Putamen (tissue), 1 donor: Measurements from ENCODE around the gene ZNF546.
"Not testable (repeated sequence)": the region's sequence is repeated elsewhere in the genome, so short reads cannot be mapped to it uniquely, and the experiment has no call there.

ENCODE experiments used
- DNase-seq: peaks from one replicate; pipeline ENCODE4 v3.0.0-alpha.2; 2016; ENCODE audit warnings: low spot score

Gene ZNF546

DNA sequence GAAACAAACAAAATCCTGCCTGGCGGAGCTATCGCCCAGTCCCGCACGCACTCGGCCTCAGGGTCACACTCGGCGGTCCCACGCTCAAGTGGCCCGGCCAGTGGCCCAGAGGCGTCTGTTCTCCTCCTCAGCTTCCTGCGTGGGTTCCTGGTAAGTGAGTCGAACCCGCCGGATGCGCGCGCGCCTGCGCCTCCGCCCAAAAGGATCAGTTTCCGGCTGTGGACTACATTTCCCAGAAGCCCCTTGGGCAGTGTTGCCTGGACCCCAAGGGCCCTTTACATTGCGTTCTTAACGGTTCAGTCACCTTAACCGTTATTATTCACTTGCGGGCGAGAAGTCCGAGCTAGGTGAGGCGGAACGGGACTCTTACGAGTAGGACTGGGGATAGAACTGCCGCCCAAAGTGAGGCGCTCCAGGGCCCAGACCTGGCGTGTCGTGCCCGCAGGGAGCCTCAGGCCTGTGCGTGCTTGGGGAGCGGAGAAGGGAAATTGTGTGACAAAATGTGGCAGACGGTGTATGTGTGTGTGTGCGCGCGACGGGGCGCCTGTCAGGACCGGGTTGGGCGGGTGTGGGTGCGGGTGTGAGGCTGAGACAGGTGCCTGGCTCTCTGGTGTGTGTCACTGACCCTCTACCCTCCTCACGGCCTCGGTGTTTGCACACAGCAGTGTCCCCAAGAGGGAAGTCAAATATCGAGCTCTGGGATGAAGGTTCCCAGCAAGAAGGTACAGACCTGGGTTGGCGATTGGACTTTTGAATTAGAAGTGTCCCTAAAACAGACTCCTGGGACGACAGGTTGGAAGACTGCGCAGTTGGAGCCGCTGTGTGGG is at the start of gene ZNF546:
Gene ZNF546 (plus strand): TSS at position 250 of the 827 bp plus-strand sequence. CDS start 1,267 bp downstream, outside the sequence.
- DNase-seq: peak; percentile 91

DNA sequence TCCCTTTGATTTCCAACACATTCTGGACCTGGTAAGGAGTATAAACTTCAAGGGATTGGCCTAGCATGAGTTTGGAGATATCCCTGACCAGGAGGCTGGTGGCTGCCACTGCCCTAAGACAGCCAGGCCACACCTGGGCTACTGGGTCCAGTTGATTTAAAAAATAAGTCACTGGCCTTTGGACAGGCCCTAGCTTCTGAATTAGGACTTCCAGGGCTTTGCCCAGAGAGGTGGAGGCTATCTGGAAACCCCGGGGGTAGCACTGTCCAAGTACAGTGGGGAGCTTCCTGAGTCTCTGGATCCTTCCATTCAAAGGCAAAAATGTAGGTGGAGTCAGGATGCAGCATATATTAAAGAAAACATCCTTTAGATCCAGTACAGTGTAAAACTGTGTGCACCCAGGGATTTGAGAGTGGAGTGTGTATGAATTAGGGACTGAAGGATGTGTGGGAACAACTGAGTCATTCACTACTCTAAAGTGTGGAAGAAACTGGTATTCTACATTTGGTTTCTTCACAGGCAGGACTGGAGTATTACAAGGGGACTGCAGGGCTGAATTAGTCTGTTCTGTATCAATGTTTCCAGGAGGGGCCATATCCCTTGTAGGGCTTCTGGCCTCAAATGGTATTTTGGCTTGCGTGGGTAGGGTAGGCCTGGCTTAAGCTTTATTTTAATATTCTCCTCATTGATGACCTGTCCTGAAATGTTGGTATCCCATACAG is 47.7 kb upstream of the ZNF546 start:
- no peak for DNase-seq

DNA sequence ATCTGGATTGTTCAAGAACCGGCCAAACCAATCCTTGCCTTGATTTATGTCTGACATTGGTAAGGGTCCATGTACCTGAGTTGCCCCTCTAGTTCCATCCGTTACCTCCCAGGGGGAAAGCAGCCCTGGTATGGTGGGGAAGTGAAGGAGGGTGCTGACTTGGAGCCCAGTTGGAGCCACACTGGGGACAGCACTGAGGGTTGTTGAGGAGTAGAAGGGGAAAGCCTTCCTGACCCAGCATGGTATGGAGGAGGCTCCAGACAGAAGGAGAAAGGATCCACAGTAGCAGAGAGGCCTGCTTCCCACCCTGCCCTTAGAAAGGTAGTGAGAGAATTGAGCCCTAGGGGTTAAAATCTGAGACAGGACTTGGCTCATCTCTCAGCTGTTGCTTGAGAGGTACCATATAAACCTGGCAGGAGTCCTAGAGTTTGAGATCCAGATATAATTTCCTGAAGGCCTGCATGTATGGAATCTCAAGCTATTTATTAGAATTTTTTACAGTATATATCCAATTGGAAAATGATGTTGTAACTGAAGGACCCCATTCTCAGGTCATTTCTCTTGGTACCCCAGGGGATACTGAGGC is 45.7 kb upstream of the ZNF546 start:
- no peak for DNase-seq

DNA sequence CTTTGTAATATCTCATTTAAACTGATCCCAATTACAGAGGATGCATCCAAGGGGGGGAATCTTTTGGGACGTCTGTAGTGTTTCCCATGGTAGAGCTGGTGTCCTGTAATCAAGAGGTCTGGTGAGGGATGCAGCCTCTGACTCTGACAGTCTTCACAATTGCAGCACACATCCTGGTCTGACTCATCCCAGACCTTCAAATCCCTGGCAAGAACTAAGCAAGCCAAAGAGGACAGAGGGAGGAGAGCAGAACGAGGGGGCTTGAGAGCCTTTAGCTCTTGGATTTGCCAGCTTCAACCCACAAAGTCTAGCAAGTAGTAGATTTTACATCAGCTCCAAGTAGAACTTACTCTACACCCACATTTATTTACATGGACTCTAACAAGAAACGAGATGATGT is 45.2 kb upstream of the ZNF546 start:
- no peak for DNase-seq

DNA sequence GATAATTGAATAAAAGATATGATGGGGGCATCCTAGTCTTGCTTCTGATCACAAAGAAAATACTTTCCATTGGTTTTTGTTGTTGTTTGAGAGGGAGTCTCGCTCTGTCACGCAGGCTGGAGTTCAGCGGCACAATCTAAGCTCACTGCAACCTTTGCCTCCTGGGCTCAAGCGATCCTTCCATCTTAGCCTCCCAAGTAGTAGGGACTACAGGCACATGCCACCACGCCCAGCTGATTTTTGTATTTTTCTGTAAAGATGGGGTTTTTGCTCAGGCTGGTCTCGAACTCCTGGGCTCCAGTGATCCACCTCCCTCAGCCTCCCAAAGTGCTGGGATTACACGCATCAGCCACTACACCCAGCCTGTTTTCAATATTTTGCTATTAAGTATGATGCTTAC is 42.9 kb upstream of the ZNF546 start:
- no peak for DNase-seq

DNA sequence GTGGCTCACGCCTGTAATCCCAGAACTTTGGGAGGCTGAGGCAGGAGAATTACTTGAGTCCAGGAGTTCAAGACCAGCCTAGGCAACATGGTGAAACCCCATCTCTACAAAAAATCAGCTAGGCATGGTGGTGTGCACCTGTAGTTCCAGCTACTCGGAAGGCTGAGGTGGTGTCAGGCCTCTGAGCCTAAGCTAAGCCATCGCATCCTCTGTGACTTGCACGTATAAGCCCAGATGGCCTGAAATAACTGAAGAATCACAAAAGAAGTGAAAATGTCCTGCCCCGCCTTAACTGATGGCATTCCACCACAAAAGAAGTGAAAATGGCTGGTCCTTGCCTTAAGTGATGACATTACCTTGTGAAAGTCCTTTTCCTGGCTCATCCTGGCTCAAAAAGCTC is 39.0 kb upstream of the ZNF546 start:
- not testable (repeated sequence) for DNase-seq

DNA sequence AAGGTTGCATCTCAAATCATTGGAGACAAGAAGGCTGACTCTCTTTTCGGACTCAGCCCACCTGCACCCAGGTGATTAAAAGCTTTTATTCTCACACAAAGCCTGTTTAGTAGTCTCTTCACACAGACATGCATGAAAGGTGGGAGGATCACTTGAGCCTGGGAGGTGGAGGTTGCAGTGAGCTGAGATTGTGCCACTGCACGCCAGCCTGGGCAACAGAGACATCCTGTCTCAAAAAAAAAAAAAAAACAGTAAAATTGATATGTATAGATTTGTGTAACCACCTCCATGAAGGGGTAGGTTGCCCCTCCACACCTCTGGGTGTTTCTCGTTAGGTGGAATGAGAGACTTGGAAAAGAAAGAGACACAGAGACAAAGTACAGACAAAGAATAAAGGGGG is 37.9 kb upstream of the ZNF546 start:
- not testable (repeated sequence) for DNase-seq

DNA sequence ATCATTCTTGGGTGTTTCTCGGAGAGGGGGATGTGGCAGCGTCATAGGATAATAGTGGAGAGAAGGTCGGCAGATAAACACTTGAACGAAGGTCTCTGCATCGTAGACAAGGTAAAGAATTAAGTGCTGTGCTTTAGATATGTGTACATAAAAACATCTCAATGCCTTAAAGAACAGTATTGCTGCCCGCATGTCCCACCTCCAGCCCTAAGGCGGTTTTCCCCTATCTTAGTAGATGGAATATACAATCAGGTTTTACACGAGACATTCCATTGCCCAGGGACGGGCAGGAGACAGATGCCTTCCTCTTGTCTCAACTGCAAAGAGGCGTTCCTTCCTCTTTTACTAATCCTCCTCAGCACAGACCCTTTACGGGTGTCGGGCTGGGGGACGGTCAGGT is 37.5 kb upstream of the ZNF546 start:
- DNase-seq: not testable (repeated sequence)

DNA sequence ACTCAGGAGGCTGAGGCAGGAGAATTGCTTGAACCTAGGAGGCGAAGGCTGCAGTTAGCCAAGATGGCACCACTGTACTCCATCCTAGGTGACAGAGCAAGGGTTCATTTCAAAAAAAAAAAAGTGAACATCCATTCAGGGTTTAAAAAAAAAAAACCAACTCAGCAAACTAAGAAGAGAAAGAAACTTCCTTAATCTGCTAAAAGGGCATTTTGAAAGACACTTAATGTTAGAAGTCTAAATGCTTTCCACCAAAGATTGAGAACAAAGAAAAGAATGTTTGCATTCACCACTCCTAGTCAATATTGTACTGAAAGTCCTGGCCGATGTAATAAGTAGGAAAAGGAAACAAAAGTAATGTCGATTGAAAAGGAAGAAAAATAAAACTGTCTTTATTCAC is 33.0 kb upstream of the ZNF546 start:
- DNase-seq: no peak

DNA sequence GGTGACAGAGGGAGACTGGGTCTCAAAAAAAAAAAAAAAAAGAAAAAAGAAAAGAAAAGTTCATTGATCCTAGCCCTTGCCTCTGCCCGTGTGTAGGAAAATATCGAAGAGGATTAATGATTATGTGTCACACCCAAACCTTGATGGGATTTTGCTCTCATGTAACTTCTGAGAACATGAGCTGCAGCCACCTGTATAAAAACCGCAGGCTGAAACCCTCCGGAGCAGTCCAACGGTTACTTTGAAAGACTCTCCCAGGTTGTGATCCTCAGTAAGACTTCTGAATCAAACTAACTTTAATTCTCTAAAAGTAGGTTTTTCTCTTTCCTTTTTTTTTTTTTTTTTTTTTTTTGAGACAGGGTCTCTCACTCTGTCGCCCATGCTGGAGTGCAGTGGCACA is 30.2 kb upstream of the ZNF546 start:
- no peak for DNase-seq

DNA sequence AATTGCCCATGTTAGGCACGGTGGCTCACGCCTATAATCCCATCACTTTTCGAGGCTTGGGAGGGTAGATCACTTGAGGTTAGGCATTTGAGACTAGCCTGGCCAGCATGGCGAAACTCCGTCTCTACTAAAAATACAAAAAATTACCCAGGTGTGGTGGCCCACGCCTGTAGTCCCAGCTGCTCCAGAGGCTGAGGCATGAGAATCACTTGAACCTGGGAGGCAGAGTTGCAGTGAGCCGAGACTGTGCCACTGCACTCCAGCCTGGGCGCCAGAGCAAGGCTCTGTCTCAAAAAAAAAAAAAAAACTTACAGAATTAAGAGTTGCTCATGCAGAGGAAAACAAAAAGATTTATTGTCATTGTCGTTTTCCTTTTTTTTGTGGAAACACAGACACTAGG is 29.3 kb upstream of the ZNF546 start:
- DNase-seq: no peak

DNA sequence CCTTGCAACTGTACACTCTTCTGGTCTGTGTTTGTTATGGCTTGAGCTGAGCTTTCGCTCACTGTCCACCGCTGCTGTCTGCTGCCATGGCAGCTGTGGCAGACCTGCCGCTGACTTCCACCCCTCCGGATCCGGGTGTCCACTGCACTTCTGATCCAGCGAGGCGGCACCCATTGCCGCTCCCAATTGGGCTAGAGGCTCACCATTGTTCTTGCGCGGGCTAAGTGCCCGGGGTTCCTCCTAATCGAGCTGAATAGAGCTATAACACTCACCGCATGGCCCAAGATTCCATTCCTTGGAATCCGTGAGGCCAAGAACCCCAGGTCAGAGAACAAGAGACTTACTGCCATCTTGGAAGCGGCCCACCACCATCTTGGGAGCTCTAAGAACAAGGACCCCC is 28.1 kb upstream of the ZNF546 start:
- DNase-seq: no peak

DNA sequence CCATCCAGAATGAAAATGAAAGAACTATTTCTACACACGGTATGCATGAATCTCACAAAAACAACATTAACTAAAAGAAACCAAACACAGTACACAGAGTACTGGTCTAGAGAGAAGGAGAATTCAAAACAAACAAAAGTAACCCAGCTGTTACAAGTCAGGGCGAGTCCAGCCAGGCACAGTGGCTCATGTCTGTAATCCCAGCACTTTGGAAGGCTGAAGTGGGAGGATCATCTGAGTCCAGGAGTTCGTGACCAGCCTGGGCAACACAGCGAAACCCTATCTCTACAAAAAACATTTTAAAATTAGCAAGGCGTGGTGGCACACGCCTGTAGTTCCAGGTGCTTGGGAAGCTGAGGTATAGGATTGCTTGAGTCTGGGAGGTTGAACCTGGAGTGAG is 27.6 kb upstream of the ZNF546 start:
- DNase-seq: no peak

DNA sequence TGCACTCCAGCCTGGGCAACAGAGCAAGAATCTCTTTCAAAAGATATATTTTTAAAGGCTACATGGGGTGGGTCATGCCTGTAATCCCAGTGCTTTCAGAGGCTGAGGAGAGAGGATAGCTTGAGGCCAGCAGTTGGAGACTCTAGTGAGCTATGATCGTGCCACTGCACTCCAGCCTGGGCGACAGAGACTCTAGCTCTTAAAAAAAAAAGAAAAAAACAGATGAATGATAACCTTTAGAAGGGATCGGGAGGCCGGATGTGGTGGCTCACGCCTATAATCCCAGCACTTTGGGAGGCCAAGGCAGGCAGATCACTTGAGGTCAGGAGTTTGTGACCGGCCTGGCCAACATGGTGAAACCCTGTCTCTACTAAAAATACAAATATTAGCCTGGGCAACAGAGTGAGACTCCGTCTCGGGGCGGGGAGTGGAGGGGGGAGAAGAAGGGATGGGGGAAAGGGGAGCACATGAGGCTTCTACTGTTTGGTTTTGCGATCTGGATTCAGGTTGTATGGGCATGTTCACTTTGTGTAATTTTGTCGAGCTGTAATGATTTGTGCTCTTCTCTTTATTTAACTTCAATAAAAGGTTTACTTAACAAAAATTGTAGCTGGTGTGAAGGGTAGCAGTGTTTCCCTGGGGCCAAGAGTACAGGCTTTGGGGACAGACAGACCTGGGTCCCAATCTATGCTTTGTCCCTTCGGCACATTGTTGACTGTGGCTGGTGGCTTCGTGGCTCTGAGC is 27.0 kb upstream of the ZNF546 start:
- DNase-seq: no peak

DNA sequence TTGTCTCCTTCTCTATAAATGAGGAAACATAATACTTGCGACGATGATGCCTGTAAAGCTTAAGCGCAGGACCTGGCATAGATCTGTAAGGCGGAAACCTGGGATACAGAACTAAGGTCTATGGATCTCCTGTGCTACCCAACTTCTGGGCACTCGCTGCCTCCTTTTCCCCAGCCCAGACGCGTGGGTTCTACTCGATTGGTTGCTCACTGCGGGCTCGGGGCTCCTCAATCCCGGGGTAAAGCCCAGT is 26.5 kb upstream of the ZNF546 start:
- no peak for DNase-seq

DNA sequence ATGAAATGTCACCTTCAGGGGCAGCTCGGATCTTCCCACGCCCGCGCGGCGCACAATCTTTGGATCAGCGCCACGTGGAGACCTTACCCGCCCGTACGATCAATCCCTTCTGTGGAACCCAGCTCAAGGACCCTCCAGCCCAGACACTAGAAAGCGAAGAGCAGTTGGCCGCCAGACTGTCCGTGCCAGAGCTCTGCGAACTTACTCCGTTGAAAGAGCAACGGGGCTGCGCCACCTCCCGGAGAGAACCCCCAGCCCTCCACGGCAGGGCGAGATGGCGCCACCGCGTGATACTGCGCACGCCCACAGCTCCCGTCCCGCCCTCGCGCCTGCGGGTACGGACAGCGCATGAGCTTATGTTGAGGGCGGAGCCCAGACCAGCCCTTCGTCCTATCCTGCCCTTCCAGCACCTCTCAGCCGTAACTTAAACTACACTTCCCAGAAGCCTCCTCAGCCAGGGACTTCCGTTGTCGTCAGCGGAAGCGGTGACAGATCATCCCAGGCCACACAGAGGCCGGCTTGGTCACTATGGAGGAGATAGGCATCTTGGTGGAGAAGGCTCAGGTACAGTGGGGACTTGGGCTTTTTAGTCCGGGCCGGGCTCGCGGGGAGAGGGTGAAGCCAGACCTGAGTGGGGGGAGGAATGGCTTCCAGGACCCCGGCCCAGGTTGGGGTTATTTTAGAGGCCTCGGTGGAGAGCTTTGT is 26.0 kb upstream of the ZNF546 start, which contains the start of gene PSMC4:
Gene PSMC4 (plus strand): TSS at position 491 of the 705 bp plus-strand sequence. CDS start 38 bp downstream, at position 529.
- peak; percentile 99 for DNase-seq

DNA sequence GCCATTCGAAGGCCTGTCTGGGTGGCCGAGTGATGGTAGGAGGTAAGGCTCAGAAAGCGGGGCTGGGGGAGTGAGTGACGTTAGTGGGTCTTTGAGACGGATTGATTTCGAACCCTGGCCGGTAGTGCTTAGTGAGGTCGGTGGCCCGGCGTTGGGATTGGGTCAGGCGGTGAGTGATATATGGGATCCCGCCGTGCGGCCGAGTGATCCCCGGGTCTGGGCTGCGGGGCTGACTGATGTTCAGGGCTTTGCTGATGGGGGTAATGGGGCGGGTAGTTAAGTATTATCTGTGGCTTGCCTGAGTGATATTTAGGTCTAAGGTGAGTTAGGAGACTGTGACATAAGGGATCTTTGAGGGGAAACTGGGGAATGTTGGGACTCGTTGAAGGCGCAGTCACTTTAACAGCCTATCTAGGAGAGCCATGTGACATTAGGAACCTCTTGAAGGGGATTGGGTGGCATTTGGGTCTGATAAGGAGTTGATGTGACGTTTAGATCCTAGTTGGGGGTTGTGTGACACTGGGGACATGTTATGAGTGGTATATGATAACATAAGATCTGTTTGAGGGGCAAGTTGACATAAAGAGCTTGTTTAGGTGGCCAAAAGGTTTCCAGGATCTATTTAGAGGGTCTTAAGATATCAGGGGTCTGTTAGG is 25.4 kb upstream of the ZNF546 start:
- no peak for DNase-seq

DNA sequence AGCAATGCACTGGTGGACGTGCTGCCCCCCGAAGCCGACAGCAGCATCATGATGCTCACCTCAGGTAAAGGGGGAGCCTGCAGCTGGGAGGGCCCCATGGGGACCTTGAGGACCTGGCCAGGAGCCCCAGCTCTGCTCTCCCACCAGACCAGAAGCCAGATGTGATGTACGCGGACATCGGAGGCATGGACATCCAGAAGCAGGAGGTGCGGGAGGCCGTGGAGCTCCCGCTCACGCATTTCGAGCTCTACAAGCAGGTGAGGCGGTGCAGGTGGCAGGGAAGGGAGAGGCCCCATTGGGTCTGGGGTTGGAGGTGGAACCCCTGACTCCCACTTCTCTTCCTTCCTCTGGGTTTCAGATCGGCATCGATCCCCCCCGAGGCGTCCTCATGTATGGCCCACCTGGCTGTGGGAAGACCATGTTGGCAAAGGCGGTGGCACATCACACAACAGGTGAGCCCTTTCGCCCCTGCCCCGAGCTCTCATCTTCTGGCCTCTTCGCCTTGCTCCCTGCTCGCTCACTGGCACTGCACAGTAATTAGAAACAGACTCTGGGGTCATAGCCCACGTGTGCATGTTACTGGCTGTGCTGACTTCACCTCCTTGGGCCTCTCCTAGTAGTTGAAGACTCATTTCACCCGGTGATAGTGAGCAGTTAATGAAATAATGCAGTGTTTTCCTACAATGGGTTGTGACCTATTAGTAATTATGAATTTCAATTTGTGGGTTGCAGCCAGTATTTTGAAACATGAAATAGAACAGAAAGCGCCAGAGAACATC is 22.3 kb upstream of the ZNF546 start:
- DNase-seq: no peak

DNA sequence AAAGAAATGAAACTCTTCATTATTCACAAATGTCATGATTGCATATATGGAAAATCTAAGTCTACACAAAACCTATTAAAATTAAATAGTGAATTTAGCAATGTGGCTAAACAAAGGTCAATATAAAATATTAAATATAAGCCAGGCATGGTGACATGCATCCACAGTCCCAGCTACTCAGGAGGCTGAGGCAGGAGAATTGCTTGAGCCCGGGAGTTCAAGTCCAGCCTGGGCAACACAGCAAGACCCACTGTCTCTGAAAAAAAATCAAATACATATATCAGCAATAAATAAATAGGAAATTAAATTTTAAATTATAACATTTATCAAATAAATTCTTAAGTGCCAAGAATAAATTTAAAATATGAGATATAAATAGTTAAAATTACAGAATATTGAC is 14.0 kb upstream of the ZNF546 start:
- no peak for DNase-seq

DNA sequence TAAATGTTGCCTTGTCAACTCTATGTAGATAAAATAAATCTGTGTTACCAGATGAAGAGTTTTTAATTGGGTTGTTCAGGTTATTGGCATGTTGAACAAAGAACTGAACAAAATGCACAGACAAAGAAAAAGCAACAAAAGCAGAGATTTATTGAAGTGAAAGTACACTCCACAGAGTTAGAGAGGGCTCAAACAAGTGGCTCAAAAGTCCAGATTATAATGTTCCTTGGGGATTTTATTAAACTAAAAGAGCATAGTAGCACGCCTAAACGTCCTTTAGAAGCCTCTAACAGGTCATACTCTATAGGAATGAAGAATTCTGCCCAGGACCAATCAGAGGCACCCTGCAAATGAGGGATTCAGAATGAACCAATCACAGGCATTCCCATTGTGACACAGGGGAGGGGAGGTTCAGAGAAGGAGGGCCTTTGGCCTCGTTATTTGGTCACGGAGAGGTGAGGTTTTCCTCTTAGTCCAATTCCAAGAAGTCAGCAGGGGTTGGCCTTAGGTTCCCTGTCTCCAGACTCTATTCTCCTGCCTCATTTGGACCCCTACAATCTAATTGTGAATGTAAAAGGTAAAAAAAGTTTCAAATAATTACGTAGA is 13.1 kb upstream of the ZNF546 start:
- DNase-seq: no peak
